ENCODE data around the gene SULF2. TPM values are rescaled to one million over a fixed set of nuclear protein-coding genes. Genes with fewer than 3 reads are reported as not detected.

SULF2 gene
- total RNA-seq, 1 donor from 2014 or later = 68.0 TPM

DNA sequence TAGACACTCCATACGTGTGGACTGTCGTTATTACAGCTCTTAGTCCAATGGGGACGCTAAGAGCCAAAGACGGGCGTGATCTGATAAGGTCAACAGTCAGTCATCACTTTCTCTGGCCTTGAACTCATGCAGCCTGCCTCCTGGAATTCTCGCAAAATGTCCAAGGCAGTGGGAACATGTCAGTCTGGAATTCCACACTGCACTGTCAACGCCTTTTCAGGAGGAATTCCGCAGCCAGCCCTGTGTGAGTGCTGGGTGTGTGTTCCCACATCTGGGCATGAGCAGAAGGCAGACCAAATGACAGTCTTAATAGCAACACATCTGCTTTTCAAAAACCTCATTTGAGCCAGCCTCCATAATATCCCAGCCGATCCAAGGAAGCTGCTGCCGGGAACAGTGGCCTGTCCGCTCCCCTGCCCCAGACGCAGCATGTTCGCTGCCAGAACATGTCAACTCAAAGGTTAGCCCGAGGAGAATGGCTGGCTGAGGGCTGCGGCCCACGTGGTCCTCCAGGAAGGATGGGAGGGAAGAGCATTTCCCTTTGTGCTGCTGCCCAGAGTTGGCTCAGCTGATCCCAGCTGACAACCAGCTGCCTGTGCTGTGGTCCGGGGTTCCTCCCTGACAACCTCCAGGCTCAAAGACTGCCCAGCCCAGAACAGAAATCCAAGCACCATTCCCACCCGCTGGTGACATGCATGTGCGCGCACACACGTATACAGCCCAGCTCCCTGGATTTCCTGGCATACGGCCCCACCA is 103.1 kb downstream of the SULF2 start:
- peak; percentile 94 for DNase-seq

DNA sequence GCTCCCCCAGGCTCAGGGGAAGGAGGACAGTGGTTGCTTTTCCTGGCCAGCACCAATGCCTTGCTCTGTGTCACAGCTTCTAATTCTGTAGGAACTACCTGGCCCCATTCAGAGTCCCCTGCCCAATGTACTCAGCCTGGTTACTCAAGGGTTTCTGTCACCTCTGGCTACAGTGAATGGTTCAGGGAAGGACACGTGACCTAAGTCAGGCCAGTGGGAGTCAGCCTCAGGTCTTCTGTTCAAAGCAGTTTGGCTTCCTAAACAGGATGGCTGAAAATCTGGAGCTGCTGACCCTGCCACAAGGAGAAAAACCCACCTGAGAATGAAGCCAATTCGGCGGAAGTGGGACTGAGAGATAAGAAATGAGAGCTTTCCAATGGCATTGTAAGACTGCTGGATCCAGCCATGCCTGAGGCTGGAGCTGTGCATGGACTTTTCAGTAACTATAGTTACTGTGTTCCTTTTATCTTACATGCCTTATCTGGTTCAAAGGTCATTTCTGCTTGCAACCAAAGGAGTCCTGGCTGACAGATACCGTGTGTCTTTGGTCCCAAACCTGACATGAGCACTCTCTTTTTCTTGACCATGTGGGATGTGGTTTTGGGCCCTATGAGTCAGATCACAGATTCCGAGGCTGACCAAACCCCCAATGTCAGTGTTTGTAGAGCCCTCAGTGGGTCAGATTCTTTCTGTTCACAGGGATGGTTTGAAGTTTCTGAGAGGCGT is 104.3 kb downstream of the SULF2 start:
- no peak for DNase-seq

DNA sequence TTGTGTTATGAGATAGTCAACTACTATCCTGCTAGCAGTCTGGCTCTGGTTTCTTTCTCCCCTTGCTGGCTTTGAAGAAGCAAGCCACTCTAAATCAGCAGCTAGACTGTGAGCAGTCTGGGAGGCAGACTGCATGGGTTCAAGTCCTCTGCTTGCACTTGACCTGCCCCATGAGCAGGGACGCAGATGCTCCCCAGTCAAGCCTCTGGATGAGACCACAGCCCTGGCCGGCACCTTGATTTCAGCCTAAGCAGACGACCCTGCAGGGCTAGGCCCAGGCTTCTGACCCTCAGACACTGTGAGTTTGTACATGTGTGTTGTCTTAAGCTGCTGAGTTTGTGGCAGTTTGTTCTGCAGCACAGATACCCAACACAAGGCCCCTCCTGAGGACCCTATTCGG is 105.8 kb downstream of the SULF2 start:
- DNase-seq = no peak

DNA sequence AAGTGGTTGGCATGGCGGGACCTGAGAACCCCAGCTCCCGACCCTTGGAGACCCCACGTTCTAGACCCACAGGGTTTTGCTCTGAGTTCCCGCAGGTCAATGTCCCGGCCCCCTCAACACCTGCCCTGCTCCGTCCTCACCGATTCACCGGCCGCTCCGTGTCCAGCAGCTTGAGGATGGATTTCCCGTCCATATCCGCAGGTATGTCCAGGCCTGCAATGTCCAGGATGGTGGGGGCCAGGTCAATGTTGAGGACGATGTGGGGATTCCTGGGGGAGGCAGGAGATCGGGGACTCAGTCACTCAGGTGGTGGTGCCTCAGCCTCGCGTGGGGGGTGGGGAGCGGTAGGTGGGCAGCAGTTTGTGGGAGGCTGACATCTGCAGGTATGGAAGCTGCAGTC is 106.7 kb downstream of the SULF2 start:
- DNase-seq = no peak

DNA sequence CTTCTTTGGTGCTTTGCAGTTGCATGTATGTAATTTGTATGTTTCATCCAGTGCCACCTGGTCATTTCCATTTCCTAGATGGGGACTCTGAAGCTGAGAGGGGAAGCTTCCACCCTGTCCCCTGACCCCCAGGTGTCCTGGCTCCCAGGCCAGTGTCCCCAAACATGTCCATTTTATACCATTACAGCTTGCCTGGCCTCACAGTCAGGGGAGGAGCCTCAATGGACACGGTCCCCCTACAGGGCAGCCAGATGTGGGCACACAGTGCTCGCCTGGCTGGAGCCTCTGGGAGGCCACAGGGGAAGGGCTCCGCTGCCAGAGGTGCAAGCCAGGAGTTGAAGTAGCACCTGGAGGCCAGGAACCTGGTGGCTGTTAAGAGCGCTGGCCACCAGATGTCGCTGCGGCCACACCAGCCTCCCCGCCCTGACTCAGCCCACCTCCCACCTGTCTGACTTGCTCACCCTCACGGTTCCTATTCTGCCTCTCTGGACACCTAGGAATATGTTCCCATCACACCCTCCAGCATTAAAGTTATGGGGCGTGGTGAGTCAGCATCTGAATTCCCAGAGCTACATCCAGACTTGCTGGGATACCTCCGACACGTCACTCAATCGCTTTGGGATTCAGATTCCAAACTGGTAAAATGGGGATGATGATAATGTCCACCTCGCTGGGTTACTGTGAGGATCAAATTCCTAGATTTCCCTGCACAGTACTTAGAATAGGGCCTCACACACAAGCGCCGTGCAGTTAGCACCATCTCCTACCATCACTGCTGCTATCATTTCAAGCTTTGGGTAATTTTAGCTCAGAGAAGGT is 107.4 kb downstream of the SULF2 start:
- DNase-seq = peak; percentile 74

DNA sequence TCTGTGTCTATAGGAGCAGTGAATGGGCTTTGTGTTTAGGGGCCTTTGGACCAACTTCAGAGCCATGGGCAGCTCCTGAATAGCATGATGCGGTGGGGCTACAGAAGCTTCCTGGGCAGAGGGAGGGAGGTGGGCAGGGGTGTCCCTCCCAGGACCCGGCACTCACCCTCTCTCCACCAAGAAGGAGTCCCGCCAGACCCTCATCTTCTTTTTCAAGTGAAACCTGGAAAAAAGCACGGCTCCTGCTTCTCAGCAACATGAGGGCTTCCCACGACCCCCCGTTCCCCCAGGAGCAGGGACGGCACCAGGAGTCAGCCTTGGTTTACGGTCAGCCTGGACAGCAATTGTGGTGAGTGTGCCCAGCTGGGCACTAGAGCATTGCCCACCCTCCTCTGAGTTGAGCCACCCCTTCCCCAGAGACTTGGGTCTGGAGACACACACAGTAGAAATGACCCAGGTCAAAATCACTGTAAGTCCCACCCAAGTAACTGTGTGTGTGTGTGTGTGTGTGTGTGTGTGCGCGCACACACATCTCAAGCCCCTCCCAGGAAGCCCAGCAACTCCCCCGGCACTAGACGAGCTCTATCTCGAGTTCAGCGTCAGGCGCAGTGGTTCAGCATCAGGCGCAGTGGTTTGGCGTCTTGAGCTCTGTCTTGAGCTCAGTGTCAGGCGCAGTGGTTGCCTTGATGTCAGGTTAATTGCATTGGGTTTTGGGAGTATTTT is 108.2 kb downstream of the SULF2 start:
- no peak for DNase-seq

DNA sequence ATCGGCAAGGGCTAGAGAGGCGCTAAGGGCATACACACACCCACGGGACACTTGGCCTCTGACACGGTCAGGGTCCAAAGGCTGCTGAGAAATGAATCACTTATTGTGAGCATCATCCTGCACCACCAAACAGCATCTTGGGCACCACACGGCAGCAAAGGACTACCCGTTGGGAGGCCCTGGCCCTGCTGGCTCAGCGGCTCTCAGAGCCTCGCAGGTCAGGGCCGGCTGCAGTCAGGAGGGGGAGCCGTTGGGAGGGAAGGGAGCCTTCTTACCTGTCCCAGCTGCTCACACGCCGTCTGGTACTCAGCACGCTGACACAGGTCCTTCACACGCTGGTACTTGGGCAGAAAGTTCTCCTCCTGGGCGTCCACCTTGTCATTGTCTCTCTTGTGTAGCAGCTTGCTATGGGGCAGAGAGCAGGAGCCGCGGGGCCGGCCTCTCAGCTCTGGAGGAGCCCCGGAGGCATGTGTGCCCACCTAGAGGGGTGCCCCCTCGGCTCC is 109.0 kb downstream of the SULF2 start:
- DNase-seq = no peak

DNA sequence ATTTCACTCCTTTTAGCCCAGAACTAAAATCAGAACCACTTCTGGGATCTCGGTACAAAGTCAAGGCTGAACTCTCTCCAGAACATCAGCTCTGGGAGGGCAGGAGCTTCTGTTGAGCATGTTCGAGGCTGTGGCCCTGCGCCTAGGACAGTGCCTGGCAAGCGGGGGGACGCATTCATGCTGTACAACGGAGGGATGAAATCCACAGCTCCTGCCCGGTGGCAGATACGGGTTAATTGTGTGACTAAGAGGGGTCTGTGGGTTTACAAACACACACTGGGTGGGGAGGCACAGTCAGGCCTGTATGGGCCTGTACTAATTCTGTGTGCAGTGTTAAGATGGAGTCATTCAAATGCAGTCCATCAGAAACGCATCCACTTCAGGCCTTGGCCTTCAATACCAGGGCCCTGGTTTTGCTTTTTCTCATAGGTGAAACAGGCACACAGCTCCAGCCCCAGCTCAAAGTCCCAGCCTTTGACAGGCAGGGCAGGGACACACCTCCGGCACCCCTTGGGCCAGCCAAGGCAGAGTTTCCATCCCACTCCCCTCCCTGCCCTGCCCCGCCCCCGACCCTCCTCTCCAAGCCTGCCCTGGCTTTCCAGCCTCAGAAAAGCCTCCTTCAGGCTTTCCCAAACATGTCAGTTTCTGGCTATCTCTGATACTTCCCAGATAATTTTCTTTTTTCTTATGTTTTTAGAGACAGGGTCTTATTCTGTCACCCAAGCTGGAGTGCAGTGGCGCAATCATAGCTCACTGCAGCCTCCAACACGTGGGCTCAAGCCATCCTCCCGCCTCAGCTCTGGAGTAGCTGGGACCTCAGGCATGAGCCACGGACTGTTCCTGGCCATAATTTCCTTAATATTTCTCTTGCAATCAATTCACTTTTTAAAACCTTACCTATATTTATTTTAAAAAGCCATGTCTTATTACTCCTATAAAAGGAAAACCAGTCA is 109.8 kb downstream of the SULF2 start:
- DNase-seq = no peak

DNA sequence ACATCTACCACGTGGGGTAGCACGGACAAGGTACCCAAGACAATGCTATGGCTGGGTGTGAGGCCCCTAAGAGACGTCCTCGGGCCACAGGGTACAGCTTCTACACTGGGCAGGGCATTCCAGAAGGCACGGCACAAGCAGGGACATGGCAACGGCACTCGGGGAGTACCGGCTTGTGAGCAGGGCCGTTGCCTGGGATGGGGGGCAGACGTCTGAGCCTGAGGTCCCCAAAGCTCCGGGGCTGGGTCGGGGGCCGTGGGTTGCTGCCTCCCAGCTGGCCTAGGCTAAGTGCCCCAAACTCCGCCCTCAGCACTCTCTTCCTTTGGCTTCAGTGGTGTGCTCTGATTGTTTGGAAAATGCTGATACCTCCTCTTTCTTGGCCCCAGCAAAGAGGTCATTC is 110.6 kb downstream of the SULF2 start:
- DNase-seq = no peak

DNA sequence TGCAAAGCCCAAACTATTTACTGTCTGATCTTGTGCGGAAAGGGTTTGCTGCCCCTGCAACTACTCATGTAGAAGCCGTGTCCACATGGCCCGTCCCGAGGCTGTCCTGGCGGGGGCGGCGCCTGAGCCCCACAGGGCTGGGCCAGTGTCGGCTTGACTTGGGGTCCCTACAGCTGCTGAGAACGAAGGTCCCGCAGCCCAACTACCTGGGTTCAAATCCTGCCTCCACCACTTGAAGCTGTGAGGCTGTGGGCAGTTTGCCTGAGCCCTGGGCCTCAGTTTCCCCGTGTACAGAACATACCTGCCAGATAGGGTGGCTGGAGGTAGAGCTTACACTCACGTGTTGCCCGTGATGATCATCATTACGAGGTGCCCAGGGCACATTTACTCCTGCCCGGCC is 111.1 kb downstream of the SULF2 start:
- DNase-seq = no peak

DNA sequence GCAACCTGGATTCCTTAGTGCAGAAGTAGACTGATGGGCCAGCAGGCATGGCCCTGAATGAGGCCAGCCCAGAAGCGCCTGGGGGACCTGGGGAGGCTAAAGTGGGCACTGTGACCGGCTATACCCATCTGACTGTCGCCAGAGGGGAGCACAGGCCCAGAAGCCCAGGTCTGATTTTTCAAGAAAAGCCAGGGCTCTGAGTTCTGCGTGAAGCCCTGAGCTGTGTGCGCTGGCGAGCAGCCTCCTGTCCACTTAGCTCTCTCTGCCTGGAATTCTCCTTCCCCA is 111.7 kb downstream of the SULF2 start:
- DNase-seq = no peak

DNA sequence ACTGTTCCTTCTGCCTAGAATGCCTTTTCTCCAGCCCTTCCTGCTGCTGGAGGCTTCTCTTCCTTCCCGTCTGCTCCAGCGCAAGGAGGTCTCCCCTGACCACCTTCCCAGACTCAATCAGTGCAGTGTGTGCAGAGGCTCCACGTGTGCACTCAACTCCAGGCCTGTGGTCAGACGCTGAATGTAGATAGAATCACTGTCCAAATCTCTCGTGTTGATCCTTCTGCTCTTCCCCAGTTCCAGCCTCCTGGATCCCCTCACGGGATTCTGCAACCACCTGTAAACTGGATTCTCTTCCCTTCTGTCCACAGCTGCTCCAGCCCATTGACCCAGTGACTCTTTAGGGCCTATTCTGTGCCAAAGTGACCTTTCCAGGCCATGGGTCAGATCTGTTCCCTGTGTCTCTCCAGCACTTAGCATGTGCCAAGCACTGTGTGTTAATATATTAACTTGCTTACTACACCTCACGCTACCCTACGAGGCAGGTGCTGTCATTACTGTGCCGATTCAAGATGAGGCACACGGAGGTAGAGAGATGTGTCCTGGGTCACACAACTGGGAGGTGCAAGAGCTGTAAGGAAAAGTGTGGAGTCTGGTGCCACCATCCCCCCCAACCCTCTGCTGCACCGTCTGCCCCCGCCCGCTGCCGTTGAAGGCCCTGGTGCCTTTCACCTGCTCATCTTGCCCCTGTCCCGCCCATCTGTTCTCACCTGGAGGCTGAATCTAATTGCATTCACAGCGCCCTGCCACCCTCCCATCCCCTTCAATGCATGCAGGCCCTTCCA is 112.2 kb downstream of the SULF2 start:
- no peak for DNase-seq

DNA sequence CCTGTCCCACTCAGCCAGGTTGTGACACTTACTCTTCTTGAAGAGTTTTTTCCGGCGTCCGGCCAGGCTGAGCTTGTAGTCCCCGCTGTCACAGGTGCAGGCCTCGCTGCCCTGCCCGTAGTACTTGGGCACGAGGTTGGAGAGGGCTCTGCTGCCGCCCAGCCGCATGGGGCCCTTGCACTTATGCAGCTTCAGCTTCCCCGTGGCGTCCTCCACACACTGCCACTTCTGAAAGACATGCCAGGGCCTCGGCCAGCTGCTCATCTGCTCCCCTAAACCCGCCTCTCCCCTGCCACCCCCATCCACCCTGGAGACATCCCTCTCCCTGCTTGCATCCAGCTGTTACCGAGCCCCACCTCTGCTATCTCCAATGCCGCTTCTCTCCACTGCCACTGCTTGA is 113.1 kb downstream of the SULF2 start:
- DNase-seq = peak; percentile 11

DNA sequence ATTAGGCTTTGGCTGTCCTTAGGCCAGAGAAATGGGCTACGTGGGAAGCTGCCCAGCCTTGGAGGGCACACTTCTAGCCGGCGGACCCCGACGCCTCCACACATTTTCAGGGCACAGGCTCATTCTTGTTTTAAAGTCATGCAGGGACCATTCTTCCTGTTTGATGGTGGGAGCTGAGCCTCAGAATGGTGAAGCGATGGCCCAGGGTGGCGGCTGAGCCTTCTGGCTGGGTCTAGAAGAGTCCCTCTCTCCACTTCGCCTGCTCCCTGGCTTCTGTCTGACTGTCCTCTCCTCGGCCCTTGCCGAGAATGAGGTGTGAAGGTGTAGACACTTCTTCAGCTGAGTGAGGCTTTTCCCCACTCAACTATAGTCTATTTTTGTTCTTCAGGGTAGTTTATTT is 114.4 kb downstream of the SULF2 start:
- DNase-seq = no peak

DNA sequence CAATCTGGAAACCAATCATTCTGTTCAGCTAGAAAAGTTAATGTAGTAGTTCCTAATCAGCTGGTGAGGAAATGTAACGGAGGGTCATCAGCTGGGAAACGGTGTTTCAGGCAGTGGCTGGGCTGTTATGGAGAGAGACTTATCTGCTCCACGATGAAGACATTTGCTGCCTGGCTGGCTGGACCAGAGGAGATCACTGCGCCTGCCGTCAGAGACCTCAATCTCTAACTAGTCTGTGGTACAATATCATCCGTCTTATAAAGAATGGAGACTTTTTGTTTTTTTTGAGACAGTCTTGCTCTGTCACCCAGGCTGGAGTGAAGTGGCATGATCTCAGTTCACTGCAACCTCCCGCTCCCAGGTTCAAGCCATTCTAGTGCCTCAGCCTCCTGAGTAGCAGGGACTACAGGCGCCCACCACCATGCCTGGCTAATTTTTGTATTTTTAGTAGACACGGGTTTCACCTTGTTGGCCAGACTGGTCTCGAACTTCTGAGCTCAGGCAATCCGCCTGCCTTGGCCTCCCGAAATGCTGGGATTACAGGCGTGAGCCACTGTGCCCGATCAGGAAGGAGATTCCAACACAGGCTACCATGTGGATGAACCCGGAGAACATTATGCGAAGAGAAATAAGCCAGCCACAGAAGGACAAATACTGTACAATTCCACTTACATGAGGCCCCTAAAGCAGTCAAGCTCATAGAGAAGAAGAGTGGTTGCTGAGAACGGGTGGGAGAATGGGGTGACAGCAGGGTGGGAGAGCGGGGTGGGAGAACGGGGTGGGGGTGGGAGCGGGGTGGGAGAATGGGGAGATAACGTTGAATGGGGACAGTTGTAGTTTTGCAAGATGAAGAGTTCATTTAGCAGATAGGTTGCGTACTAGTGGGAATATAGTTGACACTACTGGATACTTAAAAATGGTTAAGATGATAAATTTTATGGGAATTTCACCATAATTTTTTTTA is 115.1 kb downstream of the SULF2 start:
- no peak for DNase-seq

DNA sequence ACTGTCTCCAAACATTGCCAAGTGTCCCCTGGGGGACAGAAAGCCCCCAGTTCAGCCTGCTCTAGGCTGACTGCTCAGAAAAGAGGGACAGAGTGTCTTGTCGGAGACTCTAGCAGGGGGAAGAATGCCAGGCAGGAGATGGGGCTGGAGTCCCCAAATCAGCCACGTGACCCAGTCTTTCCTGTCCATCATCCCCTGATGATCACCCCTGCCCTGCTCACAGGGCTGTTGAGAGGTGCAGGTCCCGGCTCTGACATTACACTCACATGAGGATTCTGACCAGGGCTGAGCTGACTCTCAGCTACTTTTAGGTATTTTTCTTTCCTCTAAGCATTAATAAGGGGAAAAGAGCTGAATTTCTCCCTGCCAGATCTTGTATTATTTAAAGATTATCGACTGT is 115.8 kb downstream of the SULF2 start:
- DNase-seq = no peak

DNA sequence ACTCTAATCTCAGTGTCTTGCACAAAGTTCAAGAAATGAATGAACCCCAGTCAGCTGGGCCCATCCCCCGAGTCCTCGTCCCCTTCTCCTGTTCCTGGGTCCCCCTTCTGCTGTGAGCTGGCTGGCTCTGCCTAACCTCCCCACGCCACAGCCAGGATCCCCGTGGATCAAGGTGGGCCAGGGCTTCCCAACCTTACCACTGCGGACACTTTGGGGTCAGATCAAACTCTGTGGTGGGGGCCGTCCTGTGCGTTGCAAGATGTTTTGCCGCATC is 116.2 kb downstream of the SULF2 start:
- no peak for DNase-seq

DNA sequence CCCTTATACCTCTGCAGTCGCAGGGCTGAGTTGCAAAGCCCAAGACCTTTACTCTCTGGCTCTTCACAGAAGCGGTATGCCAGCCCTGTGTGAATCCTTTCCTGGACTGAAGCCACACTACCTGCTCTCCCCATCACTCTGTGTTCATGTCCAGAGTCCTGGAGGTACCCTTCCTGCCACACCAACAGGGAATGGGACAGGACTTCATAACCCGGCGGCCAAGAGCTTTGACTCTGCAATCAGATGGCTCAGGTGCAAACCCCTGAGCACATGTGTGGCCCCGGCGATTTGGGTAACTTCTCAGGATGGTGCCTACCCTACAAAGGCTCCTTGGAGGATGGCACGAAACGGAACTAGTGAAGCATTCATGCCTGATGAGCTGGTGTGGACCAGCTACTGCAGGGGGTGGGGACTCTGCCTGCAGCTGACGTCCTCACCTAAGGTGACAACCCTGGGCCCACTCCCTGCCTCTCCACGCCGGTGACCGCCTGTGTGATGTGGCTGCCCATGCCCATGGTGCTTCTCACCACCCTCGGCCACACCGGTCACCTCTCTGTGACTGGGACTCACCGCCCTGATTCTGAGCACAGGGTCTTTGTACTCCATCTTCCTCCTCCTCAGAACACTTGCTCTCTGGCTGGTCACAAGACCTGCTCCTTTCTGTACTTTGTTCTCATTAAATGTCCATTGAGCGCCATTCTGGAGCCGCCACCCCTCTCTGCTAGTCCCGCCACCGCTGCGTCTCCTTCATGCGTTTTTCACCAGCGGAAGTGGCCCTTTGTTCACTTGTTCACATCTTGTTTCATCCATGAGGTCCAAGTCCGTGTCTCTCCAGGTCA is 116.7 kb downstream of the SULF2 start:
- DNase-seq = no peak
